ENCODE results near the gene TEX51.
A peak's percentile ranks its signal among the peaks of the same experiment; 100 is the strongest.

The TEX51 gene

GRCh38 chr2:126882181-126882580, 16.5 kb upstream of the TEX51 start:
- H3K4me3 ChIP-seq (ENCODE audit: insufficient read length, low read depth), result no peak overlapping the region
- H3K27me3 ChIP-seq (ENCODE audit: insufficient read depth, insufficient read length), result peaks cover 5% of the 10 kb centered on the region
- TF ChIP-seq YY1 (IDR thresholded peaks at IDR 0.05; ENCODE audit: insufficient read depth, insufficient read length) (no peak), ZNF274 (IDR thresholded peaks at IDR 0.05; ENCODE audit: low read depth, low read length) (no peak), SUZ12 (IDR thresholded peaks at IDR 0.05; ENCODE audit: extremely low read depth, insufficient read depth, insufficient read length) (no peak)

GRCh38 chr2:126882736-126883665, 15.7 kb upstream of the TEX51 start:
- Histone ChIP-seq H3K36me3 (ENCODE audit: insufficient read depth, insufficient read length, low read length) (no peaks in the 10 kb centered on the region), H3K4me1 (ENCODE audit: insufficient read depth, insufficient read length) (no peaks in the 10 kb centered on the region), H3K9ac (ENCODE audit: insufficient read length, low read depth) (no peak overlapping the region), H3K4me3 (ENCODE audit: insufficient read length, low read depth) (no peak overlapping the region), H3K9me3 (ENCODE audit: insufficient read depth, low read length) (no peaks in the 10 kb centered on the region), H3K27me3 (ENCODE audit: insufficient read depth, insufficient read length) (peaks cover 5% of the 10 kb centered on the region)
- TF ChIP-seq SUZ12 (IDR thresholded peaks at IDR 0.05; ENCODE audit: extremely low read depth, insufficient read depth, insufficient read length), result no peak
- TF ChIP-seq ZNF274 (IDR thresholded peaks at IDR 0.05; ENCODE audit: low read depth, low read length), result no peak
- TF ChIP-seq YY1 (IDR thresholded peaks at IDR 0.05; ENCODE audit: insufficient read depth, insufficient read length), result no peak
- no peak for DNase-seq (ENCODE audit: low read depth, low spot score)

More at GRCh38 chr2:126882181-126882580, 16.5 kb upstream of the TEX51 start:
- H3K9ac ChIP-seq (ENCODE audit: insufficient read length, low read depth), result no peak overlapping the region
- no peaks in the 10 kb centered on the region for H3K9me3 ChIP-seq (ENCODE audit: insufficient read depth, low read length)
- no peaks in the 10 kb centered on the region for H3K36me3 ChIP-seq (ENCODE audit: insufficient read depth, insufficient read length, low read length)
- DNase-seq (ENCODE audit: low read depth, low spot score), result no peak
- no peaks in the 10 kb centered on the region for H3K4me1 ChIP-seq (ENCODE audit: insufficient read depth, insufficient read length)

- H3K9ac ChIP-seq (ENCODE audit: insufficient read length, low read depth), result no peak overlapping the region
- no peak overlapping the region for H3K4me3 ChIP-seq (ENCODE audit: insufficient read length, low read depth)
- TF ChIP-seq ZNF274 (IDR thresholded peaks at IDR 0.05; ENCODE audit: low read depth, low read length), result no peak
- no peak for TF ChIP-seq SUZ12 (IDR thresholded peaks at IDR 0.05; ENCODE audit: extremely low read depth, insufficient read depth, insufficient read length)
- no peak for TF ChIP-seq YY1 (IDR thresholded peaks at IDR 0.05; ENCODE audit: insufficient read depth, insufficient read length)
- H3K9me3 ChIP-seq (ENCODE audit: insufficient read depth, low read length), result no peaks in the 10 kb centered on the region
- H3K36me3 ChIP-seq (ENCODE audit: insufficient read depth, insufficient read length, low read length), result no peaks in the 10 kb centered on the region
- DNase-seq (ENCODE audit: low read depth, low spot score), result no peak
- peaks cover 5% of the 10 kb centered on the region for H3K27me3 ChIP-seq (ENCODE audit: insufficient read depth, insufficient read length)
- H3K4me1 ChIP-seq (ENCODE audit: insufficient read depth, insufficient read length), result no peaks in the 10 kb centered on the region
Observed at GRCh38 chr2:126883666-126884040, 15.0 kb upstream of the TEX51 start.

GRCh38 chr2:126884861-126885750, 13.6 kb upstream of the TEX51 start:
- TF ChIP-seq SUZ12 (IDR thresholded peaks at IDR 0.05; ENCODE audit: extremely low read depth, insufficient read depth, insufficient read length) (no peak), ZNF274 (IDR thresholded peaks at IDR 0.05; ENCODE audit: low read depth, low read length) (no peak), YY1 (IDR thresholded peaks at IDR 0.05; ENCODE audit: insufficient read depth, insufficient read length) (no peak)
- Histone ChIP-seq H3K9me3 (ENCODE audit: insufficient read depth, low read length) (no peaks in the 10 kb centered on the region), H3K4me1 (ENCODE audit: insufficient read depth, insufficient read length) (peaks cover 6% of the 10 kb centered on the region), H3K4me3 (ENCODE audit: insufficient read length, low read depth) (no peak overlapping the region), H3K9ac (ENCODE audit: insufficient read length, low read depth) (peak overlapping the region; percentile 74), H3K27me3 (ENCODE audit: insufficient read depth, insufficient read length) (peaks cover 5% of the 10 kb centered on the region), H3K36me3 (ENCODE audit: insufficient read depth, insufficient read length, low read length) (no peaks in the 10 kb centered on the region)
- DNase-seq (ENCODE audit: low read depth, low spot score), result no peak

GRCh38 chr2:126885751-126886210, 12.9 kb upstream of the TEX51 start:
- Histone ChIP-seq H3K27me3 (ENCODE audit: insufficient read depth, insufficient read length) (peaks cover 5% of the 10 kb centered on the region), H3K36me3 (ENCODE audit: insufficient read depth, insufficient read length, low read length) (no peaks in the 10 kb centered on the region), H3K9me3 (ENCODE audit: insufficient read depth, low read length) (no peaks in the 10 kb centered on the region), H3K9ac (ENCODE audit: insufficient read length, low read depth) (peak overlapping the region; percentile 74), H3K4me1 (ENCODE audit: insufficient read depth, insufficient read length) (peaks cover 6% of the 10 kb centered on the region), H3K4me3 (ENCODE audit: insufficient read length, low read depth) (peak overlapping the region; percentile 40)
- no peak for TF ChIP-seq YY1 (IDR thresholded peaks at IDR 0.05; ENCODE audit: insufficient read depth, insufficient read length)
- TF ChIP-seq SUZ12 (IDR thresholded peaks at IDR 0.05; ENCODE audit: extremely low read depth, insufficient read depth, insufficient read length), result no peak
- no peak for TF ChIP-seq ZNF274 (IDR thresholded peaks at IDR 0.05; ENCODE audit: low read depth, low read length)
- DNase-seq (ENCODE audit: low read depth, low spot score), result no peak

- peak overlapping the region; percentile 40 for H3K4me3 ChIP-seq (ENCODE audit: insufficient read length, low read depth)
- DNase-seq (ENCODE audit: low read depth, low spot score), result peak; percentile 81
Observed at GRCh38 chr2:126886211-126886915, 12.3 kb upstream of the TEX51 start.

More at GRCh38 chr2:126886211-126886915, 12.3 kb upstream of the TEX51 start:
- TF ChIP-seq ZNF274 (IDR thresholded peaks at IDR 0.05; ENCODE audit: low read depth, low read length) (no peak), YY1 (IDR thresholded peaks at IDR 0.05; ENCODE audit: insufficient read depth, insufficient read length) (no peak), SUZ12 (IDR thresholded peaks at IDR 0.05; ENCODE audit: extremely low read depth, insufficient read depth, insufficient read length) (no peak)
- Histone ChIP-seq H3K4me1 (ENCODE audit: insufficient read depth, insufficient read length) (peaks cover 6% of the 10 kb centered on the region), H3K9me3 (ENCODE audit: insufficient read depth, low read length) (no peaks in the 10 kb centered on the region), H3K36me3 (ENCODE audit: insufficient read depth, insufficient read length, low read length) (no peaks in the 10 kb centered on the region), H3K9ac (ENCODE audit: insufficient read length, low read depth) (peak overlapping the region; percentile 74), H3K27me3 (ENCODE audit: insufficient read depth, insufficient read length) (peaks cover 5% of the 10 kb centered on the region)

Measured in NT2/D1 (cell line).